GM18508 (cell line): Measurements from ENCODE around the gene SPTLC2.
"Not testable (repeated sequence)": the region's sequence is repeated elsewhere in the genome, so short reads cannot be mapped to it uniquely, and the experiment has no call there.

Experiments
- ATAC-seq: cut with Tn5 transposase; IDR thresholded peaks from one replicate; pipeline ENCODE4 v1.9.1; 2021; ENCODE audit warnings: moderate number of reproducible peaks; ENCODE audit not compliant: insufficient read depth, unreplicated experiment

SPTLC2 gene

GRCh38 chr14:77593501-77593961 lies 22.9 kb downstream of the SPTLC2 start:
- ATAC-seq: peak; percentile 51

DNA sequence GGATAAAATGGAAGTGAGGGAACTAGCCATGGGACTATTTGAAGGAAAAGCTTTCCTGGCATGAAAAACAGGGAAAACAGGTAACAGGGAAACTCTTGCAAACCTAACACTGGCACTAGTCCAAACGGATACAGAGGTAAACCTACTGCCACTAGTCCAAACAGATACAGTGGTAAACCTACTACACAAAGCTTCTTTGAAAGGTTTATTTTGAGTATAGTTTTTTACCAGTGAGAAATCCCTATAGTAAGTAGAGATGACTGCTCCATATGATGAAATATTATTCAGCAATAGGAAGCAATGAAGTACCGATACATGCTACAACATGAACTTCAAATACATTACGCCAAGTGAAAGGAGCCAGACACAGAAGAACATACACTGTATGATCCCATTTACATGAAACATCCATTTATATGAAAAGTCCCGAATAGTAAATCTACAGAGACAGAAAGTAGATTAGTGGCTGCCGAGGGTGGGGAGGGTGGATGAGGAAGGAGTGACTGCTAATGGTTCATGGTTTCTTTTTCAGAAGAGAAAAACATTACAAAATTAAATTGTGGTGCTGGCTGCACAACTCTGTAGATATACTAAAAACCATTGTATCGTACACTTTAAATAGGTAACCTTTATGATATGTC lies 25.5 kb downstream of the SPTLC2 start:
- ATAC-seq: no peak

DNA sequence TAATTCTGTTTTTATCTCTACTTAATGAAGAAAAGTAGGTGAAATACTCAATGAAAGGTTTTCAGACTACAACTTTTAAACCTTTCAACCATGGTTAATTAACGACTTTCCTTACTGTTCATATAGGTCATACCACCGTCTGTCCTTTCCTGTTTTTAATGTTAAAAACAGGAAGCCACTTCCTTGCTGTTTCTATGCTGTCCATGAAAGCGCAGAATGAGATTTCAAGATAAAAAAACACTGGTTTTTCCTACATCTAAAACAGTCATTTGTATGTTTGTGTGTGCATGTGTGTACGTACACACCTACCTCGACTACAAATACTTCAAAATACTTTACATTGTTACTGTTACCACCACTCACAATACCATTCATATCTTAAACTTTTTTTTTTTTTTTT lies 27.3 kb downstream of the SPTLC2 start:
- no peak for ATAC-seq

GRCh38 chr14:77588411-77589025 lies 27.9 kb downstream of the SPTLC2 start:
- not testable (repeated sequence) for ATAC-seq

- ATAC-seq: no peak
These were observed 31.1 kb downstream of the SPTLC2 start for GRCh38 chr14:77585385-77585784.

DNA sequence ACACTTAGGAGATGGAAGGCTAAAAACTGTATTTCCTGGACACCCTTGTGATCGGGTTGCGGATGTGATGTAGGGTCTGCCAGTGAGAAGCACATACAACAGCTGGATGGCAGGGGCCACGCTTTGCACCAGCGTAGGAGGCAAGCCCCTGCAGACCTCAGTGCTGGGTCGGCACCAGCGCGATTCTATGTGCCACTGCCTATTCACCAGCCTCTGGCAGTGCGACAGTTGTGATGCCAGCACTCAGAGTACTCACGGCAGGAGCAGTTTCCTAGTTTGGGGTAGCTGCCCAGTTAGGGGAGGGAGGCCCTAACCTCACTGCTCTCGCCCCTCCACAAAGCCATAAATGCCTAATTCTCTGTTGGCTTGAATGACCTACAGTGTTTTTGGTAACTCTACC lies 31.6 kb downstream of the SPTLC2 start:
- no peak for ATAC-seq

DNA sequence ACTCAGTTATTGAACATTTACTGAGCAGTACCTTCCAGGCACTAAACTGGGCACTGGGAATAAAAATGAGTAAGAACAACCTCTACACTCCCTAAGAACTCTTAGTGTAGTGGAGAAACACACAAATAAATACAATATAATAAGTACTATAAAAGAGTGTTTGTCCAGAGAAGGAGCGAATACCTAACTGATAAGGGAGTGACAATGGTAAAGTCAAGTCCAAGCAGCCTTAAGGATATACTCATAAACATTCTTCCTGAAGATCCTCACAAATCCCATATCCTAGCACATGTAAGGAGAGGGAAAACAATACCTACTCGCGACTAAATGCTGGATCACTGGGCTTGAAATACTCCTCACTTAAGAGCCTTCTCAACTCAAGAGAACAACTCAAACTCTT lies 32.8 kb downstream of the SPTLC2 start:
- ATAC-seq: no peak

DNA sequence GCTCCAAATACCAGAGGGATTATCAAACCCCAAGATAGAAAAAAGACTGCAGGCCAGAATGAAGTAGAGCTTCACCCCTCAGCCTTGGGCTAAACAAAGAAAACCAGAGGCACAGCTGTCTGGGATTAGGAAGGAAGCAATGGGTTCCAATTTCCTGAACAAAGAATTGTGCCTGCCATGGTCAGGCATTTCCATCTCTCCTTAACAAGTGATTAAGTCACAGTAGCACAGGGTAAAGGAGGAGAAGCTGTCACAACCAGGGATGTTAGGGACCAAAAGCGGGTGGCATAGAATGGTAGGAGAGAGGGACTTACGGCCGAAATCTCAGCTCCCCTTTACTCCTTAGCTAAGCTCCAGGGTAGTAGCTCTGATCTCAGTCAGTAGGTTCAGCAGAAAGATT lies 33.9 kb downstream of the SPTLC2 start:
- ATAC-seq: no peak

- ATAC-seq: peak; percentile 72
These were observed 35.4 kb downstream of the SPTLC2 start for GRCh38 chr14:77580964-77581505.

DNA sequence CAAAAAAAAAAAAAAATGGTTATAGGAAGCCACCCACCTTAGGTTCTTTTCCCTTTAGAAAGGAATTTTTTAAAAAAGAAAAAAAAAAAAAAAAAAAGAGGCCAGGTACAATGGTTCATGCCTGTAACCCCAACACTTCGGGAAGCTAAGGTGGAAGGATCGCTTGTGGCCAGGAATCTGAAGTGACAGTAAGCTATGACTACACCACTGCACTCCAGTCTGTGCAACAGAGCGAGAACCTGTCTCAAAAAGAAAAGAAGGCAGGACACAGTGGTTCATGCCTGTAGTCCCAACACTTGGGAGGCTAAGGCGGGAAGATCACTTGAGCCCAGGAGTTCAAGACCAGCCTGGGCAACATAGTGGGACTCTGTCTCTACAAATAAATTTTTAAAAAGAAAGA lies 36.0 kb downstream of the SPTLC2 start:
- ATAC-seq: no peak

DNA sequence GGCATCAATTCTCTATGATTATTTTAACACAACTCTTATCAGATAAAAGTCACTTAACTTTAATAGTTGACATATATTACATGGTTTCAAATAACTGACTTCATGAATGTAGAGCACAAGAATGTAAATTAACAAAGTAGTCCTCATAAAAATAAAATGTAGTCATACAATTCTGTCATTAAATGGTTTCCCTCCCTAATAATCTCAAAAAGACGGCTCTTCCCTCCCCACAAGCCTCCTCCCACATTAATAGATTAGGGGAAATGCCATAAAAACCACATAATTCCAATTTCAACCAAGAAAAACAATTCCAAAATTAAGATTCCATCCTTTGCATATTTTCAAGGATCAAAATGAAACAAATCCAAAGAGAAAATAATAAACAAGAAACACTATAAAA lies 36.7 kb downstream of the SPTLC2 start:
- ATAC-seq: no peak

DNA sequence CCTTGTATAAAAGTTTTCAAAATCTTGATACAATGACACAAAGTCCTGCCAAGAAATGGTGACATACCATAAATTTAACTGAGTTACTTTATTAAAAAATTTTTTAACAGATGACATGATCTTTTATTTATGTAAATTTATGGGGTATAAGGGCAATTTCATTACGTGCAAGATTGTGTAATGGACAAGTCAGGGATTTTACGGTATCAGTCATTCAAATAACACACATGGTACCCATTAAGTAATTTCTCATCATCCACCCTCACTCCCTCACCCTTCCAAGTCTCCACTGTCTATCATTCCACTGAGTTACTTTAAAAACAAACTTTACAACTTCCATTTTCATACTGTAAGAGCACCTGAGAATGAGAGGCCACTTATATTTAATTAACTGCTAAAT lies 37.4 kb downstream of the SPTLC2 start:
- ATAC-seq: no peak

DNA sequence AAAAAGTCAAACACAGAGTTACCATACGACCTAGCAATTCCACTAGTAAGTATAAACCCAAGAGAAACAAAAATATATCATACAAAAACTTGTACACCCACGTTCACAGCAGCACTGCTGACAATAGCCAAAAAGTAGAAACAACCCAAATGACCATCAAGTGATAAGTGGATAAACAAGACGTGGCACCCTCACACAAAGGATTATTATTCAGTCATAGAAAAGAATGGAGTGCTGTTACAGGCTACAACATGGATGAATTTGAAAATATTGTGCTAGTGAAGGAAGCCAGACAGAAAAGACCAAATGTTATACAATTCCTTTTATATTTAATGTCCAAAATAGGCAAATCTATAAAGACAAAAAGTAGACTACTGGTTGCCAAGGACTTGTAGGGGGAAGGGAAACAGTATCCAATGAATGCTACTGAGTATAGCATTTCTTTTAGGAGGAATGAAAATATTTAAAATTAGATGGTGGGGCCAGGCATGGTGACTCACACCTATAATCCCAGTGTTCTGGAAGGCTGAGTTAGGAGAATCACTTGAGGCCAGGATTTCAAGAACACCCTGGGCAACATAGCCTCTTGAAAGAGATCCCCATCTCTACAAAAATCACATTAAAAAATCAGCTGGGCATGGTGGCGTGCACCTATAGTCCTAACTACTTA lies 41.9 kb downstream of the SPTLC2 start:
- ATAC-seq: no peak

DNA sequence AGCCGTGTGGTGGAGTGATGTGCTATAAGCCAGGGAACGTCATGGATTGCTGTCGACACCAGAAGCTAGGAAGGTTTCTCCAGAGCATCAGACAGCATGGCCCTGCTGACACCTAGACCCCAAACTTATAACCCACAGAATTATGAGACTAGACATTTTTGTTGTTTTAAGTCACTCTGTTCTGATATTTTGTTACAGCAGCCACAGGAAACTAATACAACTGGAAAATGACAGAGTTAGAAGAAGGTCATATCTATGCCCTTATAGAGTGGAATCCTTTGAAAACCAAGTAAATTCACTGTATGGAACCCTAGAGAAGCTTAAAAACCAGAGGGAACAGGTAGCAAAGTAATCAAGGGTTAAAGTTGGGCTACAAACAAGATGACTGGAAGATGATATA lies 42.5 kb downstream of the SPTLC2 start:
- ATAC-seq: no peak

DNA sequence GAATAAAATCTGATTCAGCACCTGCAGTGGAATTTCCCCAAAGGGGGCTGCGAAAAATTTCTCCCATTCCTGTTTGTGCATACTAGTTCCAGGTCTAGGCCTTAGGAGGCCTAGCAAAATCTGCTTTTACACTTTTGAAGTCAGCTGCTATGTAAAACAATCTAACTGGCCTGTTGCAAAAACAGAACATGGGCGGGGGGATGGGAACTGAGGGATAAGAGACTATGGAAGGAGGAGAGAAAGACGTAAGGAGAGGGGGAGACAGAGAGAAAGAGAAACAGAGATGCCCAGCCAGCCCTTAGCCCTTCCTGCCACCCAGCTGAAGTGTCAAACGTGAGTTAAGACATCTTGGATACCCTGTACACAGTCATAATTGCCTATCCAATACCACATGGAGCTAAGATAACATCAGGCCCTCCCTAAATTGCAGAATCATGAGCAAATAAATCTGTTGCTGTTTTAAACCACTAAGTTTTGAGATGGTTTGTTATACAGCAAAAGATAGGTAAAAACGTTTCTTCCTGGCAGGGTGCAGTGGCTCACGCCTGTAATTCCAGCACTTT lies 45.6 kb downstream of the SPTLC2 start:
- ATAC-seq: no peak

GRCh38 chr14:77565994-77566305 lies 50.5 kb downstream of the SPTLC2 start:
- ATAC-seq: no peak

DNA sequence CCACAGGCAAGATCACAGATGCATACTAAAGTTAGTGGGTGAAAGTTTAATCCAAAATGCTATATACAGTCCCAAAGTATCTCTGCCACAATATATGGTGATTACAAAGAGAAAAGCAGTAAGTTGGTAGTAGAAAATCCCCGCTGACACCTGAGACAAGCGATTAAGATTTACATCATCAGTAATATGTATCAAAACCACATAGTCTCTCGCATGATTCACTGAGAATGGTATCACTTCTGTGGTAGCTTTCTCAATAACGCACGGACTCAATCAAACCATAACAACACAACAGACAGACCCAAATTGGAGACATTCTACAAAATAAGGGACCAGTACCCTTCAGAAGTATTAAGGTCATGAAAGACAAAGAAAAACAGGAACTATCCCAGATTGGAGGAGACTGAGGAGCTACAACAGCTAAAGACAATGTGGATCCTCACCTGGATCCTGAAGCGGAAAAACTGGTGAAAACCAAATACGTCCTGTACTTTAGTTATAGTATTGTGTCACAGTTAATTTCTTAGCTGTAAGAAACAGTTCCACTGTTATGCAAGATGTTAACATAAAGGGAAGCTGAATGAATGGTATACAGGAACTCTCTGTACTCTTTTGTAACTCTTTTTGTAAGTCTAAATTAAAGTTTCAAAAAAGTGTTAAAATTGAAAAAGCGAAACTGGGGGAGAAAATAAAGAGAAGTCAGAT lies 51.0 kb downstream of the SPTLC2 start:
- ATAC-seq: no peak

- ATAC-seq: no peak
These were observed 53.8 kb downstream of the SPTLC2 start for GRCh38 chr14:77562681-77563080.

DNA sequence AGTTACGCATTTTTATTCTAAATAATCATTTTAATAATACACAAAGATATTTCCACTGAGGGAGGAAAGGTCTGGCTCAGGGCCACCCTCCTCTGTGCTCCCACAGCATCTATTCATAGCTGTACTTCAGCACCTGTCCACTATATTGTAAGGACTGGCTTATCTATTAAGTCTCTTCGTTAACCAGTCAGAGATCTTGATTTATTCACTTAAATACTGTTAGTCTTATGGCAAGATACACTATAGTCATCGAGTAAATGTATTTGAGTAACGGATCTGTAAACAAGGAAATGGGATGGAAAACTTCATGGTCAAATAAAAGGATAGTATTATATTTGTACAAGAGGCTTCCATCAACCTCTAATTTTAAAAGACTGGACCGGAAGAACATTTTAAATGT lies 54.6 kb downstream of the SPTLC2 start:
- ATAC-seq: no peak

DNA sequence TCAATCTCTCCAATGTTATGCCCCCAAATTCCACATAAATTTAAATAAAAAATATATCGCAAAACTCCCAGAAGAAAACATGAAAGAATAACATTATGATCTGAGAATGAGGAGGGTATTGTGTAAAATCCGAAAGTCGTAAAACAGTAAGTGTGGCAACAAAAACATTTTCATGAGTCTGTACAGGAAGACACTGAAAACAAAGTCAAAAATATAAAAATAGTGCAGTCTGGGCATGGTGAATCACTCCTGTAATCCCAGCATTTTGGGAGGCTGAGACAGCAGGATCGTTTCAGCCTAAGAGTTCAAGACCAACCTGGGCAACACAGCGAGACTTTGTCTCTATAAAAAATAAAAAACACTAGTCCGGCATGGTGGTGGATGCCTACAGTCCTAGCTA lies 57.1 kb downstream of the SPTLC2 start:
- no peak for ATAC-seq

GRCh38 chr14:77557391-77557790 lies 59.0 kb downstream of the SPTLC2 start:
- ATAC-seq: no peak
